GM10266 (cell line): ENCODE results near the gene JSRP1.

ENCODE experiments used
- DNase-seq: peaks from one replicate; pipeline ENCODE4 v3.0.0; 2012; ENCODE audit errors: extremely low spot score
- TF ChIP-seq, protein P1 (sequence below): IDR thresholded peaks from 2 replicates; pipeline ENCODE4 v1.5.1; 2012; ENCODE audit warnings: mild to moderate bottlenecking, low read depth; ENCODE audit not compliant: control insufficient read depth, insufficient read depth; ENCODE audit errors: missing control alignments

Gene JSRP1, protein sequence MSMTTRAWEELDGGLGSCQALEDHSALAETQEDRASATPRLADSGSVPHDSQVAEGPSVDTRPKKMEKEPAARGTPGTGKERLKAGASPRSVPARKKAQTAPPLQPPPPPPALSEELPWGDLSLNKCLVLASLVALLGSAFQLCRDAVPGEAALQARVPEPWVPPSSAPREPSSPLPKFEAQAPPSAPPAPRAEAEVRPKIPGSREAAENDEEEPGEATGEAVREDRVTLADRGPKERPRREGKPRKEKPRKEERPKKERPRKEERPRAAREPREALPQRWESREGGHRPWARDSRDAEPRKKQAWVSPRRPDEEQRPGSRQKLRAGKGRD

DNA sequence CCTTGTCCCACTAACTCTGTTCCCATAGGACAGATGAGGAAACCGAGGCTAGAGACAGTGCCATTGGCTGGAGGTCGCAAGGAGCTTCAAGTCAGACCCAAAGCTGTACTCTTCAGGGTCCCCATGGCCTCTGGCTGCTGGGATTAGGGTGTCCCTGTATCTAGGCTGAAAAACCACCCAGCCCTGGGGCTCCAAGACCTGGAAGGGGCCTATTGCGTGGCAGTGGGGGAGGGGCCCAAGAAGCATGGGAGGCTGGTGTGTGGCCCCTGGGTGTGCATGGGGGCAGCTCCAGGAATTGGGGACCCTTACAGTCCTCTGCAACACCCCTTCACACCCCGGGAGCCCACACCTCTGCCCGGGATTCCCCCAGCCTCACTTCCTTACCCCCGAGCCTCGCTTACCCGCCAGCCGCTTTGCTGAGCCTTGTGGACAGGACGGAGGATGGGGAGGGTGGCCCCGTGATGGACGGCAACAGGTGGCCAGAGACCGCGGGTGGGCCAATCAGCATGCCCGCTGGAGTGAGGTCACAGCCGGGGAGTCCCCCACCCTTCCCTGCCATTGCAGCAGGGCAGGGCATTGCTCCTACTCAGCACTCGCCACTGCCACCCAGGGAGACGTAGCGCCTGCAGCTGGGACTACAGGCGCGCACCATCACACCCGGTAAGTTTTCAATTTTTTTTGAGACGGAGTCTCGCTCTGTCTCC is at the start of gene JSRP1:
JSRP1 (minus strand) TSS at position 436 of the 704 bp plus-strand sequence. CDS start 1,103 bp downstream, outside the sequence.
- TF ChIP-seq, protein P1, sequence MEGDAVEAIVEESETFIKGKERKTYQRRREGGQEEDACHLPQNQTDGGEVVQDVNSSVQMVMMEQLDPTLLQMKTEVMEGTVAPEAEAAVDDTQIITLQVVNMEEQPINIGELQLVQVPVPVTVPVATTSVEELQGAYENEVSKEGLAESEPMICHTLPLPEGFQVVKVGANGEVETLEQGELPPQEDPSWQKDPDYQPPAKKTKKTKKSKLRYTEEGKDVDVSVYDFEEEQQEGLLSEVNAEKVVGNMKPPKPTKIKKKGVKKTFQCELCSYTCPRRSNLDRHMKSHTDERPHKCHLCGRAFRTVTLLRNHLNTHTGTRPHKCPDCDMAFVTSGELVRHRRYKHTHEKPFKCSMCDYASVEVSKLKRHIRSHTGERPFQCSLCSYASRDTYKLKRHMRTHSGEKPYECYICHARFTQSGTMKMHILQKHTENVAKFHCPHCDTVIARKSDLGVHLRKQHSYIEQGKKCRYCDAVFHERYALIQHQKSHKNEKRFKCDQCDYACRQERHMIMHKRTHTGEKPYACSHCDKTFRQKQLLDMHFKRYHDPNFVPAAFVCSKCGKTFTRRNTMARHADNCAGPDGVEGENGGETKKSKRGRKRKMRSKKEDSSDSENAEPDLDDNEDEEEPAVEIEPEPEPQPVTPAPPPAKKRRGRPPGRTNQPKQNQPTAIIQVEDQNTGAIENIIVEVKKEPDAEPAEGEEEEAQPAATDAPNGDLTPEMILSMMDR, result no peak
- DNase-seq, result no peak

DNA sequence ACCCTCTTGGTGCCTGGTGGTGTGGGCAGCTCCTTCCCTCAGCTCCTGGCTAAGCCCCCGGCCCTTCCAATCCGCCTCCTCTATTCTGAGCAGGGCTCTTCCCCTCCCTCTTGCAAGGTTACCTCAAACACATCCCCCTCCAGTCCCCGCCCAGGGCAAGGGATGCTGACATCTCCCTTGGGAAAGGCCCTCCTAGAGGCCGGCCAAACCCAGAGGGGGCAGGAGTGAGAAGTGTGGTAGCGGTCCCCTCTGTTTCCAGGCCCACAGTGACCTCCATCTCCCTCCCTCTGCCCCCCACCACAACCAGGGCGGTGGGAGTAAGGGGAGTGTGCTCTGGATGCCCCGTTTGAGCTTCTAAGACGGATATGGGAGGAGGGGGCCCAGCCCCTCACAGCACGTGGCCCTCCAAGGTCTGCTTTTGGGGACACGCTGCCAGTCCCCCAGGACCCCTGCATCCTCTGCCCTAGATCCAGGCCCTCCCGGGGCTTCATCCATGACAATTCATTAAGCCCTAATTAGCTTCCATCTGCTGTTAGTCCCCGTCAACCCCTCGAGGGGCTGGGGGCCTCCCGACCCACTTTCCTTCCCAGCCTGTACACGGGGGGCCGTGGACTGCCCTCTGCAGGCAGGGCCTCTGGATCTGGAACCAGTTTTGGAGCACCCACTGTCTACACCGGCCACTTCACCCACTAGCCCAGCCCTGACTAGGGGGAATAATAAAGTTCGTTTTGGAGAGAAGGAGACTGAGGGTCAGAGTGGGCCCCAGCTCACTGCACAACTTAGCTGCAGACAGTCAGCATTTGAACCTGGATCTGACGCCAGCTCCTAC is 49.4 kb upstream of the JSRP1 start:
- no peak for DNase-seq
- TF ChIP-seq, protein P1, result no peak

DNA sequence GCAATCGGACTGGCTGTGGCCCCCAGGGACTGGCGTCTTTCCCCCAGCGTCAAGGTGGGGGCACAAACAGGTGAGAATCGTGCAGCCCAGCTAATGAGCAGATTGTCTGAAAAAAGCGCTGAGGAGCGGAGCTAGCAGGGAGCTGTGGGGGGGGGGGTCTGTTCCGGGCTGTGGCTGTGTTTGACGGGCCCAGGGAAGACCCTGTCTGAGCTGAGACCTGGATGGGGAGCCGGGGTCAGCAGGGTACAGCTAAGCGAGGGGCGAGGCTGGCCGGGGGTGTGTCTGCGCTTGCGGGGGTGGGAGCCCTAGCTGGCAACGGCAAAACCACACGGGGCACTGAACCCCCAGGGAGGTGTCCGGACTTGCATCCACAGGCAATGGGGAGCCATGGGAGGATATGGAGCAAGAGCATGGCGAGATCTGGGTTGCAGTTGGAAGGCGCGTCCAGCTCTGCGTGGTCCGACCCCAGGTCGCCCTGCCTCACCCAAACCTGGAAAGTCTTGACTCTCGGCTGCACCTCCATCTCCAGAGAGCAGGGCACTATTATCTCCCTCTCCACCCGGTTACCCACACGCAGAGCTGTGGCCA is 47.1 kb upstream of the JSRP1 start:
- TF ChIP-seq, protein P1, result no peak
- no peak for DNase-seq

DNA sequence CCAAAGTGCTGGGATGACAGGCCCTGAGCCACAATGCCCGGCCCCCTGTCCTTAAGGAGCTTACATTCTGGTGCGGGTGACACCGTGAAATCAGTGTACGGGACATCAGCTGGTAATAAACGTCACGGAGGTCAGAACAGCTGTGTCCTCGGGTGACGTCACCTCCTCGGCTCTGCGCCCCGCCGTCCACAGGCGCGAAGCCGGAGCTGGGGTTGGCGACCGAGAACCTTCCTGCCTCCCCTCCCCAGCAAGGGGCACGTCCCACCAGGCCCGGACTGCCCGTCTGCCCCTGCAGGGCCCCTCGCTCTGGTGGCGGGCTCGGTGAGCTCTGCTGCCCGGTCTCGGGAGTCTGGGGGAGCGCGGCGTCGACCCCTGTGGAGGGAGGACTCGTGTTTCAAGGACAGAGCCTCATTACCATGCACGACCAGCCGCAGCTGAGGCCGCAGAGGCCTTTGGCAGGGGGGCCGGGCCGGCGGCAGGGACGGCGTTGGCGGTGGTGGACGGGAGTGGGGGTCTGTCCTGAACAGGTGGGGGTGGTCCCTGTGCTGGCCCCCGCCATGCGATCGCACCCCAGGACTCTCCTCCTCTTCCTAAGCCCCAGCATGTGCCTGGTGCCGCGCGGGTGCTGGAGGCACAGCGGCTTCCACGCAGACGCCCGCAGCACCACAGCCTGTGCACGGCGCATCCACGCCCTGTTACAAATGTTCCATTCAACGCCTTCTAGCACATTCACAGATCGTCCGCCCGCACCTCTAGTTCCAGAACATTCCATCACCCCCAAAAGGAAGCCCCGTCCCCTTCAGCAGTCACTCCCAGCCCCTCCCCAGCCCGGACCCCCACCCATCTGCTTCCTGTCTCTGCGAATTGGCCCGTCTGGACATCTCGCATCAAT is 46.3 kb upstream of the JSRP1 start:
- DNase-seq, result no peak
- TF ChIP-seq, protein P1, result no peak

DNA sequence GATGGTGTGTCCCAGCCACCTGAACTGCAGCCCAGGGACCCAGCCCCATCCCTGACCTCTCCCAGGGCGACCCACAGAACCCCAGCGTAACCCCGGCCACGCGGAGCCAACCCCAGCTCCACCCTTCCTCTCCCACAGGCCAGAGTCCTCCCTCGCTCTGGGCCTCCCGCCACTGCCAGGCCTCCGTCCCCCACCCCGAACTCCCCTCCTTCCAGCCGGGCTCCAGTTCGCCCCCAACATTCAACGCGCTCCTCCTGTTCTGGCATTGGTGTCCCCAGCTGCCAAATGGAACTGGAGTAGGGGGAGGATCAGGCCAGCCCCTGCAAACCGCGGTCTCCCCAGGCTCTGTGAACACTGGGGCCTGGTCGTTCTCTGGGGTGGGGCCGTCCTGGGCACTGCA is 44.3 kb upstream of the JSRP1 start:
- TF ChIP-seq, protein P1, result no peak
- no peak for DNase-seq

DNA sequence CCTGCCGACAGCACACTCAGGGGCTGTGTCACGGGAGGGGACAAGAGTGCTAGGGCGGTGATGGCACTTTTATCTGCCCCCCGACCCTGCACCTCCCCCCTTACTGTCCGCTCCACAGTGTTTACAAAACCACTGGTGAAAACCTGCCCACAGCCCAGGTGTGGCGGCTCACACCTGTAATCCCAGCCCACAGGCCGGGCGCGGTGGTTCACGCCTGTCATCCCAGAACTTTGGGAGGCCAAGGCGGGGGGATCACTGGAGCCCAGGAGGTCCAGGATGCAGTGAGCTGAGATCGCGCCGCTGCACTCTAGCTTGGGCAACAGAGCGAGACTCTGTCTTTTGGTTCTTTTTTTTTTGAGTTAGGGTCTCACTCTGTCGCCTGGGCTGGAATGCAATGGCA is 39.9 kb upstream of the JSRP1 start:
- no peak for DNase-seq
- TF ChIP-seq, protein P1, result no peak
